PC-9 (cell line): ENCODE measurements around the gene CCDC146. TPM values are rescaled to one million over a fixed set of nuclear protein-coding genes. Genes with fewer than 3 reads are reported as not detected.
"Not testable (repeated sequence)": the region's sequence is repeated elsewhere in the genome, so short reads cannot be mapped to it uniquely, and the experiment has no call there.

ENCODE experiments used
- BruUV-seq: library from RNA; stranded (reverse); fragments of 400-500 nt; replicated peaks from 2 replicates; lab custom pipeline; 2021; lab: Mats Ljungman, UMichigan
- CTCF ChIA-PET: fragments of 300-600 bp; sonication (Branson Sonifier 250); formaldehyde crosslinking; loops from one replicate; lab custom pipeline; 2022; ENCODE audit warnings: antibody characterized with exemption; lab: Charles Lee
- POLR2A ChIA-PET: fragments of 300-600 bp; sonication (Branson Sonifier 250); formaldehyde crosslinking; loops from one replicate; lab custom pipeline; 2022; ENCODE audit warnings: antibody characterized with exemption; ENCODE audit not compliant: unreplicated experiment; lab: Charles Lee
- DNase-seq, 2 experiments: peaks; one replicate each; pipeline versions ENCODE4 v3.0.0 to v3.0.0-alpha.2; 2015 to 2022; ENCODE audit warnings: mixed read lengths in 1 of 2
- H2AFZ ChIP-seq: fragments of 200-600 bp; sonication (generic); 2 replicates; pipeline ENCODE4 v1.8.1; 2017; ENCODE audit warnings: antibody characterized with exemption
- H3F3A ChIP-seq: fragments of 200-600 bp; sonication (generic); 2 replicates; pipeline ENCODE4 v1.8.1; 2017; ENCODE audit warnings: antibody characterized with exemption, mild to moderate bottlenecking, low read depth; ENCODE audit not compliant: insufficient read depth
- H3K27ac ChIP-seq: fragments of 200-600 bp; sonication (generic); 2 replicates; pipeline ENCODE4 v1.6.1; 2016; ENCODE audit warnings: mixed run types
- H3K27me3 ChIP-seq: fragments of 200-600 bp; sonication (generic); 2 replicates; pipeline ENCODE4 v1.6.1; 2016; ENCODE audit warnings: low read depth, mixed run types; ENCODE audit not compliant: insufficient read depth
- H3K36me3 ChIP-seq: fragments of 200-600 bp; sonication (generic); 2 replicates; pipeline ENCODE4 v1.6.1; 2016; ENCODE audit warnings: low read depth, mixed run types
- H3K4me1 ChIP-seq: fragments of 200-600 bp; sonication (generic); replicated peaks from 2 replicates; pipeline ENCODE4 v1.6.1; 2016; ENCODE audit warnings: mixed run types; ENCODE audit not compliant: insufficient read depth
- H3K4me2 ChIP-seq: fragments of 200-600 bp; sonication (generic); 2 replicates; pipeline ENCODE4 v1.6.1; 2017; ENCODE audit warnings: mixed run types
- H3K4me3 ChIP-seq: fragments of 200-600 bp; sonication (generic); 2 replicates; pipeline ENCODE4 v1.6.1; 2016; ENCODE audit warnings: mixed run types
- H3K79me2 ChIP-seq: fragments of 200-600 bp; sonication (generic); 2 replicates; pipeline ENCODE4 v1.6.1; 2017; ENCODE audit warnings: low read depth, mixed run types
- H3K9me2 ChIP-seq: fragments of 200-600 bp; sonication (generic); 2 replicates; pipeline ENCODE4 v1.8.1; 2017; ENCODE audit warnings: mild to moderate bottlenecking; ENCODE audit not compliant: insufficient read depth
- H3K9me3 ChIP-seq: fragments of 200-600 bp; sonication (generic); 2 replicates; pipeline ENCODE4 v1.8.1; 2016; ENCODE audit warnings: low read depth; ENCODE audit not compliant: insufficient read depth
- H4K20me1 ChIP-seq: fragments of 200-600 bp; sonication (generic); 2 replicates; pipeline ENCODE4 v1.8.1; 2017; ENCODE audit not compliant: insufficient read depth
- CTCF ChIP-seq: fragments of 200-600 bp; sonication (generic); conservative IDR thresholded peaks from 2 replicates; pipeline ENCODE4 v1.6.1; 2017; ENCODE audit warnings: mixed run types, antibody characterized with exemption, mild to moderate bottlenecking, moderate library complexity
- EZH2 ChIP-seq: fragments of 200-600 bp; sonication (generic); IDR thresholded peaks from 2 replicates; pipeline ENCODE4 v1.8.0; 2017; ENCODE audit warnings: antibody characterized with exemption, low read depth
- intact Hi-C: fragments of 100-400 bp; cut with micrococcal nuclease; formaldehyde crosslinking; loops from one replicate; pipeline ENCODE4 v1.10.0; 2022; ENCODE audit not compliant: unreplicated experiment
- total RNA-seq: library from RNA; stranded (reverse); gene quantifications from 2 replicates; pipeline ENCODE4 v1.2.3, GENCODE V29; 2021

CCDC146 gene
- total RNA-seq, 1 experiment from 2014 or later: 15.9 TPM

- Histone ChIP-seq H3K9me3 (peaks cover 5% of the 10 kb centered on the region; the same call in 1 of the 2 replicates), H4K20me1 (no peaks in the 10 kb centered on the region), H3K79me2 (no peaks in the 10 kb centered on the region), H3K4me3 (no peak overlapping the region), H3K36me3 (no peaks in the 10 kb centered on the region), H3K4me1 (no peaks in the 10 kb centered on the region), H3F3A (no peaks in the 10 kb centered on the region), H3K27me3 (no peaks in the 10 kb centered on the region), H2AFZ (no peak overlapping the region), H3K4me2 (no peak overlapping the region), H3K27ac (no peak overlapping the region), H3K9me2 (no peaks in the 10 kb centered on the region)
- intact Hi-C loops: no loop called here
- POLR2A ChIA-PET: interaction anchor here (0.6 kb wide), 1 partner anchor 377 kb away, joined by 3 read pairs; no protein-coding TSS in a partner anchor
- no TSS peak for BruUV-seq
- no peak for DNase-seq
- TF ChIP-seq EZH2 (no peak), CTCF (no peak)
- CTCF ChIA-PET: no interaction called here
Observed at GRCh38 chr7:77217474-77218185, 95.2 kb downstream of the CCDC146 start.

GRCh38 chr7:77219701-77220331 lies 97.4 kb downstream of the CCDC146 start:
- POLR2A ChIA-PET, DNase-seq, H3K27me3 ChIP-seq, H3K4me1 ChIP-seq, H3K79me2 ChIP-seq, H4K20me1 ChIP-seq, CTCF ChIA-PET, H3K4me3 ChIP-seq, intact Hi-C loops, H3K9me2 ChIP-seq, H3K9me3 ChIP-seq, H3F3A ChIP-seq, BruUV-seq, H3K4me2 ChIP-seq, H3K36me3 ChIP-seq, H3K27ac ChIP-seq, H2AFZ ChIP-seq: not testable (repeated sequence)

- Histone ChIP-seq H3K9me2 (no peaks in the 10 kb centered on the region), H3K9me3 (peaks cover 5% of the 10 kb centered on the region; the same call in 1 of the 2 replicates), H2AFZ (no peak overlapping the region), H4K20me1 (no peaks in the 10 kb centered on the region), H3K4me2 (no peak overlapping the region), H3K27me3 (no peaks in the 10 kb centered on the region), H3K4me1 (peaks cover 8% of the 10 kb centered on the region), H3K79me2 (no peaks in the 10 kb centered on the region), H3K27ac (no peak overlapping the region), H3K4me3 (no peak overlapping the region), H3F3A (no peaks in the 10 kb centered on the region), H3K36me3 (no peaks in the 10 kb centered on the region)
- CTCF ChIA-PET: no interaction called here
- POLR2A ChIA-PET: no interaction called here
- BruUV-seq: no TSS peak
- intact Hi-C loops: no loop called here
- TF ChIP-seq EZH2 (no peak), CTCF (no peak)
- DNase-seq: no peak
Observed at GRCh38 chr7:77222065-77222464, 99.7 kb downstream of the CCDC146 start.
